ENCODE data around the gene VGLL3. TPM values are rescaled to one million over a fixed set of nuclear protein-coding genes. Genes with fewer than 3 reads are reported as not detected.

VGLL3 gene
- total RNA-seq, 1 donor from 2014 or later: 177 TPM

GRCh38 chr3:86914670-86915069 lies 76.3 kb downstream of the VGLL3 start:
- H3K27me3 Mint-ChIP-seq (ENCODE audit: low read depth): no peaks in the 10 kb centered on the region
- no peaks in the 10 kb centered on the region for H3K9me3 Mint-ChIP-seq (ENCODE audit: low read depth)
- no peak overlapping the region for H3K4me3 Mint-ChIP-seq (ENCODE audit: unreplicated experiment)
- no peak overlapping the region for H3K27ac Mint-ChIP-seq (ENCODE audit: unreplicated experiment)
- peaks cover 11% of the 10 kb centered on the region for H3K4me1 Mint-ChIP-seq (ENCODE audit: low read depth)
- no peak for DNase-seq (ENCODE audit: low spot score)
- no peak for TF ChIP-seq CTCF (IDR thresholded peaks at IDR 0.05)
- no peaks in the 10 kb centered on the region for H3K36me3 Mint-ChIP-seq (ENCODE audit: low read depth)

- peaks cover 11% of the 10 kb centered on the region for H3K4me1 Mint-ChIP-seq (ENCODE audit: low read depth)
- H3K4me3 Mint-ChIP-seq (ENCODE audit: unreplicated experiment): no peak overlapping the region
- H3K9me3 Mint-ChIP-seq (ENCODE audit: low read depth): no peaks in the 10 kb centered on the region
- H3K27me3 Mint-ChIP-seq (ENCODE audit: low read depth): no peaks in the 10 kb centered on the region
- DNase-seq (ENCODE audit: low spot score): no peak
- no peaks in the 10 kb centered on the region for H3K36me3 Mint-ChIP-seq (ENCODE audit: low read depth)
- no peak overlapping the region for H3K27ac Mint-ChIP-seq (ENCODE audit: unreplicated experiment)
- no peak for TF ChIP-seq CTCF (IDR thresholded peaks at IDR 0.05)
Measured at GRCh38 chr3:86913160-86913559, 77.8 kb downstream of the VGLL3 start.

- DNase-seq (ENCODE audit: low spot score): no peak
- no peaks in the 10 kb centered on the region for H3K36me3 Mint-ChIP-seq (ENCODE audit: low read depth)
- H3K9me3 Mint-ChIP-seq (ENCODE audit: low read depth): peaks cover 2% of the 10 kb centered on the region
- no peak overlapping the region for H3K4me3 Mint-ChIP-seq (ENCODE audit: unreplicated experiment)
- peaks cover 21% of the 10 kb centered on the region for H3K4me1 Mint-ChIP-seq (ENCODE audit: low read depth)
- no peaks in the 10 kb centered on the region for H3K27me3 Mint-ChIP-seq (ENCODE audit: low read depth)
- H3K27ac Mint-ChIP-seq (ENCODE audit: unreplicated experiment): no peak overlapping the region
- TF ChIP-seq CTCF (IDR thresholded peaks at IDR 0.05): no peak
Measured at GRCh38 chr3:86895202-86895601, 95.7 kb downstream of the VGLL3 start.

- DNase-seq (ENCODE audit: low spot score): no peak
- no peak overlapping the region for H3K27ac Mint-ChIP-seq (ENCODE audit: unreplicated experiment)
- H3K4me1 Mint-ChIP-seq (ENCODE audit: low read depth): peaks cover 16% of the 10 kb centered on the region
- H3K9me3 Mint-ChIP-seq (ENCODE audit: low read depth): peaks cover 5% of the 10 kb centered on the region
- TF ChIP-seq CTCF (IDR thresholded peaks at IDR 0.05): peak; percentile 29
- no peaks in the 10 kb centered on the region for H3K27me3 Mint-ChIP-seq (ENCODE audit: low read depth)
- H3K4me3 Mint-ChIP-seq (ENCODE audit: unreplicated experiment): no peak overlapping the region
- peaks cover 2% of the 10 kb centered on the region for H3K36me3 Mint-ChIP-seq (ENCODE audit: low read depth)
Measured at GRCh38 chr3:86890741-86891396, 100.1 kb downstream of the VGLL3 start.

Other genes with a start within 250 kb of the VGLL3 start
- 36.0 to 41.8 TPM (median 36.2 TPM) in 3 replicates for gene CHMP2B, start 236.2 kb upstream of the VGLL3 start, total RNA-seq

All from chondrocyte (in vitro differentiated cells).